Peyer's patch (tissue), 4 donors: Measurements from ENCODE around the gene VPS33A. TPM values are rescaled to one million over a fixed set of nuclear protein-coding genes. Genes with fewer than 3 reads are reported as not detected.

Source experiments
- DNase-seq, 3 donors: peaks; one replicate each; pipeline ENCODE4 v3.0.0-alpha.2; 2017 to 2019
- H3K27ac ChIP-seq, 4 donors: fragments of 200-600 bp; sonication (generic); one replicate each; pipeline ENCODE4 v1.5.1; 2016 to 2019
- H3K27me3 ChIP-seq, 2 donors: fragments of 200-600 bp; sonication (generic); one replicate each; pipeline ENCODE4 v1.5.1; 2019
- H3K36me3 ChIP-seq, 3 donors: fragments of 200-600 bp; sonication (generic); one replicate each; pipeline ENCODE4 v1.5.1; 2016 to 2019
- H3K4me1 ChIP-seq, 4 donors: fragments of 200-600 bp; sonication (generic); one replicate each; pipeline ENCODE4 v1.5.1; 2016 to 2019
- H3K4me3 ChIP-seq, 4 donors: fragments of 200-600 bp; sonication (generic); 1 replicate in 3 of 4; 2 replicates in 1 of 4; pipeline ENCODE4 v1.5.1; 2016 to 2019; ENCODE audit warnings: mild to moderate bottlenecking in 1 of 4
- H3K9me3 ChIP-seq, 4 donors: fragments of 200-600 bp; sonication (generic); one replicate each; pipeline ENCODE4 v1.5.1; 2016 to 2019; ENCODE audit warnings: mild to moderate bottlenecking in 1 of 4
- POLR2A ChIP-seq, 2 donors: fragments of 450-650 bp; IDR thresholded peaks; one replicate each; pipeline ENCODE4 v1.5.1; 2017; ENCODE audit warnings: antibody characterized with exemption in 2 of 2, mild to moderate bottlenecking in 2 of 2, moderate library complexity in 2 of 2
- total RNA-seq, 4 donors: library from RNA; depleted of rRNA; stranded (reverse); fragments of >200 nt; gene quantifications; one replicate each; pipeline ENCODE4 v1.1.0, GENCODE V29; 2016
- TF ChIP-seq, protein P1 (sequence below), 6 experiments: fragments of 450-650 bp in 4 of 6; fragments of 200-600 bp in 2 of 6; sonication (generic) in 1 of 6; IDR thresholded peaks; one replicate each; pipeline ENCODE4 v1.5.1; 2017 to 2019; ENCODE audit warnings: antibody characterized with exemption in 6 of 6, mild to moderate bottlenecking in 3 of 6, moderate library complexity in 1 of 6

Gene VPS33A
- total RNA-seq, 4 donors from 2014 or later: 13.1 to 18.2 (median 16.7) TPM

DNA sequence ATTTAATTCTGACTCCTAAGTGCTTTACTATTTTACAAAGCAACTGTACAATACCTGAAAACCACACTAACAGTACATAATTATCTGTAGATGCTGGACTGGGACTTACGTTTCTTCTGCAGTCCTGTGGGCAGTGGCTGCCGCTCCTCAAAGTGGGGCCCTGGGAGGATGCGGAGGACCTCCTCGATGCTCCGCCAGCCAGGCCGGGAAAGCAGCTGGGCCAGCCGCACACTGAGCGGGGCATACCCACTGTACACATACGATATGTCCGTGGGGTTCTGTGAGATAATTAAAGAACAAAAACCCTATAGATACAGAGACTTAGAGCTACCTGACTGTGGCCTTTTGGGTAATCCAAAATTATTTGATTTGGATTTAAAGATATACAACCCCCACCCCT is 33.6 kb downstream of the VPS33A start:
- DNase-seq: no peak
- H3K36me3 ChIP-seq: peaks cover 0 to 74% (median 0%) of the 10 kb centered on the region in 3 donors

GRCh38 chr12:122230798-122231197 is 35.5 kb downstream of the VPS33A start:
- no peaks in the 10 kb centered on the region for H3K27me3 ChIP-seq
- no peak for DNase-seq
- no peak overlapping the region for H3K27ac ChIP-seq
- H3K4me1 ChIP-seq: peaks cover 0 to 8% (median 6%) of the 10 kb centered on the region in 4 donors
- H3K36me3 ChIP-seq: peaks cover 0 to 59% (median 0%) of the 10 kb centered on the region in 3 donors
- TF ChIP-seq, protein P1, sequence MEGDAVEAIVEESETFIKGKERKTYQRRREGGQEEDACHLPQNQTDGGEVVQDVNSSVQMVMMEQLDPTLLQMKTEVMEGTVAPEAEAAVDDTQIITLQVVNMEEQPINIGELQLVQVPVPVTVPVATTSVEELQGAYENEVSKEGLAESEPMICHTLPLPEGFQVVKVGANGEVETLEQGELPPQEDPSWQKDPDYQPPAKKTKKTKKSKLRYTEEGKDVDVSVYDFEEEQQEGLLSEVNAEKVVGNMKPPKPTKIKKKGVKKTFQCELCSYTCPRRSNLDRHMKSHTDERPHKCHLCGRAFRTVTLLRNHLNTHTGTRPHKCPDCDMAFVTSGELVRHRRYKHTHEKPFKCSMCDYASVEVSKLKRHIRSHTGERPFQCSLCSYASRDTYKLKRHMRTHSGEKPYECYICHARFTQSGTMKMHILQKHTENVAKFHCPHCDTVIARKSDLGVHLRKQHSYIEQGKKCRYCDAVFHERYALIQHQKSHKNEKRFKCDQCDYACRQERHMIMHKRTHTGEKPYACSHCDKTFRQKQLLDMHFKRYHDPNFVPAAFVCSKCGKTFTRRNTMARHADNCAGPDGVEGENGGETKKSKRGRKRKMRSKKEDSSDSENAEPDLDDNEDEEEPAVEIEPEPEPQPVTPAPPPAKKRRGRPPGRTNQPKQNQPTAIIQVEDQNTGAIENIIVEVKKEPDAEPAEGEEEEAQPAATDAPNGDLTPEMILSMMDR (IDR thresholded peaks at IDR 0.05): no peak
- TF ChIP-seq POLR2A (IDR thresholded peaks at IDR 0.05): no peak
- H3K9me3 ChIP-seq: no peaks in the 10 kb centered on the region
- no peak overlapping the region for H3K4me3 ChIP-seq

More for the DNA sequence above, 33.6 kb downstream of the VPS33A start:
- TF ChIP-seq POLR2A (IDR thresholded peaks at IDR 0.05): no peak
- TF ChIP-seq, protein P1 (IDR thresholded peaks at IDR 0.05): no peak
- no peaks in the 10 kb centered on the region for H3K9me3 ChIP-seq
- no peak overlapping the region for H3K27ac ChIP-seq
- no peaks in the 10 kb centered on the region for H3K4me1 ChIP-seq
- no peaks in the 10 kb centered on the region for H3K27me3 ChIP-seq
- no peak overlapping the region for H3K4me3 ChIP-seq

- DNase-seq: no peak
- H3K4me1 ChIP-seq: peaks cover 0 to 18% (median 13%) of the 10 kb centered on the region in 4 donors
- no peak overlapping the region for H3K4me3 ChIP-seq
- no peak overlapping the region for H3K27ac ChIP-seq
- TF ChIP-seq POLR2A (IDR thresholded peaks at IDR 0.05): no peak
- TF ChIP-seq, protein P1 (IDR thresholded peaks at IDR 0.05): no peak
- H3K36me3 ChIP-seq: peaks cover 0 to 45% (median 0%) of the 10 kb centered on the region in 3 donors
- H3K27me3 ChIP-seq: no peaks in the 10 kb centered on the region
- H3K9me3 ChIP-seq: no peaks in the 10 kb centered on the region
These were observed 38.2 kb downstream of the VPS33A start for GRCh38 chr12:122228092-122228491.

GRCh38 chr12:122227341-122227740 is 39.0 kb downstream of the VPS33A start:
- TF ChIP-seq, protein P1 (IDR thresholded peaks at IDR 0.05): no peak
- no peak for TF ChIP-seq POLR2A (IDR thresholded peaks at IDR 0.05)
- H3K36me3 ChIP-seq: peaks cover 0 to 45% (median 0%) of the 10 kb centered on the region in 3 donors
- H3K9me3 ChIP-seq: no peaks in the 10 kb centered on the region
- H3K4me1 ChIP-seq: peaks cover 0 to 18% (median 13%) of the 10 kb centered on the region in 4 donors
- H3K4me3 ChIP-seq: no peak overlapping the region
- no peaks in the 10 kb centered on the region for H3K27me3 ChIP-seq
- DNase-seq: no peak
- H3K27ac ChIP-seq: peak overlapping the region in 1 of 4 donors; percentile 11

- no peak for DNase-seq
- TF ChIP-seq POLR2A (IDR thresholded peaks at IDR 0.05): no peak
- TF ChIP-seq, protein P1 (IDR thresholded peaks at IDR 0.05): no peak
- peaks cover 0 to 45% (median 0%) of the 10 kb centered on the region in 3 donors for H3K36me3 ChIP-seq
- no peaks in the 10 kb centered on the region for H3K9me3 ChIP-seq
- H3K27me3 ChIP-seq: no peaks in the 10 kb centered on the region
- H3K27ac ChIP-seq: peak overlapping the region in 2 of 4 donors; percentile 41 to 96
- peak overlapping the region; percentile 29 to 91 (median 42) for H3K4me3 ChIP-seq
- peaks cover 0 to 18% (median 13%) of the 10 kb centered on the region in 4 donors for H3K4me1 ChIP-seq
These were observed 39.7 kb downstream of the VPS33A start for GRCh38 chr12:122226366-122227125.
